Measurements from ENCODE around the gene NMNAT2. TPM values are rescaled to one million over a fixed set of nuclear protein-coding genes. Genes with fewer than 3 reads are reported as not detected.

NMNAT2 gene
- total and polyA plus RNA-seq, 2 experiments from 2014 or later, result 3.6 to 10.0 TPM

- TF ChIP-seq ZNF462 (CRISPR knock-in tag; IDR thresholded peaks at IDR 0.05), result no peak
Measured at GRCh38 chr1:183457449-183457848, 39.3 kb upstream of the NMNAT2 start (continued).

GRCh38 chr1:183456826-183457225 lies 38.6 kb upstream of the NMNAT2 start:
- Histone ChIP-seq H3K9me2 (ENCODE audit: insufficient read depth) (no peaks in the 10 kb centered on the region), H3K36me3 (ENCODE audit: insufficient read depth) (no peaks in the 10 kb centered on the region), H3K79me2 (replicated peaks; ENCODE audit: insufficient read depth) (no peaks in the 10 kb centered on the region), H3F3A (replicated peaks; ENCODE audit: low read depth) (no peaks in the 10 kb centered on the region), H3K27me3 (ENCODE audit: insufficient read depth) (no peaks in the 10 kb centered on the region), H3K4me1 (ENCODE audit: insufficient read depth) (peaks cover 11% of the 10 kb centered on the region; the same call in 1 of the 2 replicates), H4K20me1 (replicated peaks; ENCODE audit: insufficient read depth) (no peaks in the 10 kb centered on the region), H3K4me3 (no peak overlapping the region), H2AFZ (no peak overlapping the region), H3K4me2 (no peak overlapping the region), H3K27ac (ENCODE audit: low read depth) (no peak overlapping the region)
- DNase-seq (ENCODE audit: low spot score) (no peak), ATAC-seq (no peak)
- no peak overlapping the region for H3K27ac Mint-ChIP-seq
- peaks cover 3% of the 10 kb centered on the region; the same call in 2 of the 3 replicates for H3K9me3 Mint-ChIP-seq
- H3K4me3 Mint-ChIP-seq, result no peak overlapping the region
- H3K27me3 Mint-ChIP-seq (ENCODE audit: insufficient read depth, low read depth, poor library complexity), result peaks cover 10% of the 10 kb centered on the region
- H3K36me3 Mint-ChIP-seq (ENCODE audit: low read depth), result peaks cover 4% of the 10 kb centered on the region; the same call in 1 of the 3 replicates
- H3K4me1 Mint-ChIP-seq, result peaks cover 16% of the 10 kb centered on the region
- no peak for TF ChIP-seq ETS1 (IDR thresholded peaks at IDR 0.05)
- no peak for TF ChIP-seq CTCF (conservative IDR thresholded peaks at IDR 0.05; ENCODE audit: low read depth in 2 of 2)
- TF ChIP-seq REST (IDR thresholded peaks at IDR 0.05; ENCODE audit: unreplicated experiment), result no peak
- TF ChIP-seq EZH2 (IDR thresholded peaks at IDR 0.05; ENCODE audit: low read depth, unreplicated experiment), result no peak
- no peak for TF ChIP-seq NANOG (IDR thresholded peaks at IDR 0.05; ENCODE audit: borderline replicate concordance)
- no peak for TF ChIP-seq POLR2AphosphoS5 (IDR thresholded peaks at IDR 0.05; ENCODE audit: low read depth)
- no peak for TF ChIP-seq ZNF331 (CRISPR knock-in tag; IDR thresholded peaks at IDR 0.05; ENCODE audit: low read depth)
- TF ChIP-seq EZH2phosphoT487 (IDR thresholded peaks at IDR 0.05; ENCODE audit: unreplicated experiment), result no peak
- TF ChIP-seq STAT1 (IDR thresholded peaks at IDR 0.05; ENCODE audit: unreplicated experiment), result no peak
- TF ChIP-seq ZNF114 (CRISPR knock-in tag; IDR thresholded peaks at IDR 0.05), result no peak
- no peak for TF ChIP-seq CREB1 (CRISPR knock-in tag; IDR thresholded peaks at IDR 0.05; ENCODE audit: low read depth)
- no peak for TF ChIP-seq JUNB (IDR thresholded peaks at IDR 0.05; ENCODE audit: unreplicated experiment)
